Measurements from ENCODE around the gene ATF2.

The ATF2 gene, protein sequence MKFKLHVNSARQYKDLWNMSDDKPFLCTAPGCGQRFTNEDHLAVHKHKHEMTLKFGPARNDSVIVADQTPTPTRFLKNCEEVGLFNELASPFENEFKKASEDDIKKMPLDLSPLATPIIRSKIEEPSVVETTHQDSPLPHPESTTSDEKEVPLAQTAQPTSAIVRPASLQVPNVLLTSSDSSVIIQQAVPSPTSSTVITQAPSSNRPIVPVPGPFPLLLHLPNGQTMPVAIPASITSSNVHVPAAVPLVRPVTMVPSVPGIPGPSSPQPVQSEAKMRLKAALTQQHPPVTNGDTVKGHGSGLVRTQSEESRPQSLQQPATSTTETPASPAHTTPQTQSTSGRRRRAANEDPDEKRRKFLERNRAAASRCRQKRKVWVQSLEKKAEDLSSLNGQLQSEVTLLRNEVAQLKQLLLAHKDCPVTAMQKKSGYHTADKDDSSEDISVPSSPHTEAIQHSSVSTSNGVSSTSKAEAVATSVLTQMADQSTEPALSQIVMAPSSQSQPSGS

DNA sequence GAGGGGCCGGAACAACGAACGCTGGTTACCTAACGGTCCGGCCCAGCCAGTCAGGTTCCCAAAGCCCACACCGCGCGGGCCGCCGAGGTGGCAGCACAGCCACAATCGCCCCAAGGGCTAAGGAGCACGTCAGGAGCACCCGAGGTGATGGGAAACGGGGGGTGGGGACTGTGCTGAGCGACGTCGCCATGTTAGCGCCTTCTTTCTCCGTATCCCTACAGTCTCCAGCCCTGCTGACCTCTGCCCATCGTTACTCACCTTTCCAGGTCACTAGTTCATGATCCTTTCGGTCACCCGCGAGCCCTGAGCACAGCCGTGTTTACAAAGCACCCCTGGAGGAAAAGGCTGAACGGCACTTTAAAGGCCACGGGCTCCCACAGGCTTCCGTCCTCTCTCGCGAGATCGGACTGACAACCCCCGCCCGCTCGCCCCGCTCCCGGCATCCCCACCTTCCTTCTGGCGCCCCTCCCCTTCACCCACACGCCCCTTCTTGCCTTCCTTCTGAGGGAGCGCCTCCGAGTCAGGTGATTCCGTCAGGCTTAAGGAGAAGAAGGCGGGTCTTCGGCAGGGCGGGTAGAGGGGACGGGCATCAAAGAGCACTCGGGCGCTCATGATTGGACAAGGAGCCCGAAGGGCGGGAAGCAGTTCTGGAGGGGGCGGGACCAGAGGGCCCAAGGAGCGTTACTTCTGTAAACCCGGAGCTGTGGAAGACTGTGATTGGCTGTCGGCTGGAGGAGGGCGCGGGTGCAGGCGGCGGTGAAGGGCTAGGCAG lies at the start of gene ATF2:
Gene ATF2 (minus strand): TSS at position 412 of the 772 bp plus-strand sequence. CDS start 31,760 bp downstream, outside the sequence.
- DNase-seq: peak; percentile 99

DNA sequence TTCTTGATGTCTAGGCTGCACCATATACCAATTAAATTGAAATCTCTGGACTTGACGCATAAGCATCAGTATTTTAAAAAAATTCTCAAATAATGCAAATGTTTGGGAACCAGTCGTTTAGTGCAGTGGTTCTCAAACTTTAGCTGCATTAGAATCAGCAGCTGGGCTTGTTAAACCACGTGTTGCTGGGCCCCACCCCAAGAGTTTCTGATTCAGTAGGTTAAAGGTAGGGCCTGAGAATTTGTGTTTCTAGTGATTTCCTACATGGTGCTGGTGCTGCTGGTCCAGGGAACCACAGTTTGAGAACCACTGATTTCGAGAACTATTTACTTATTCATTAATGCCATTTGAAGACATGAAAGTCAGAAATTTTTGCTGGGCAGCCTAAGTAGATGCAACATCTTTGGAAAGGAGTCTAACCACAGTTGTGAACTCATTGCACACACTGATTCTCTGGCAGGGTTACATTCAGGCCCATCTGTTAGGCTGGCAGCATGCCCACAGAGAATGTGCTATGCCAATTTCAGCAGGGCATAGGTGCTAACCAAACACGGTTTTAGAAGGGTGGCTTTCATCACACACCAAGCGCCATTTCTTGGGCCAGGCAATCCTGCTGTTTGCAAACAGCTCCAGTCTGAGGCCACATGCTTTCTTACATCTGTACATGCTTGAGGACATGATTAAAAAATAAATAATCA lies 39.9 kb upstream of the ATF2 start:
- DNase-seq: no peak

DNA sequence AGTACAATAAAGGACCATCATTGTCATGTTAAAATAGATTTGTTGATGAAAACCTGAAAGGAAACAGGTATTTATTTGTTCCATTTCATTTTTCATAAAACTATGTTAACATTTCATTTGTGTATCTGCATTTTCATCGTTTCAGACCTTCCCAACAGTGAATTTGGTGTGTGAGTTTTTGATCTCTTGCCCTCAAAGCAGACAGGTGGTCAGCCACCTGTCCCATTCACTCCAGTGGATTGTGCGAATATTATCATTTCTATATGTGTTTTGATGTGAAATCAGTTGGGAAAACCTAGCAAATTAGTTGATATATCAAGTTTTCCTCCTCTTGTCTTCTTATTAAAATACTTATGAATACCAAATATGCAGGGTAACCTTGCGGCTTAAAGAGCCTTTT lies 38.9 kb upstream of the ATF2 start:
- no peak for DNase-seq

DNA sequence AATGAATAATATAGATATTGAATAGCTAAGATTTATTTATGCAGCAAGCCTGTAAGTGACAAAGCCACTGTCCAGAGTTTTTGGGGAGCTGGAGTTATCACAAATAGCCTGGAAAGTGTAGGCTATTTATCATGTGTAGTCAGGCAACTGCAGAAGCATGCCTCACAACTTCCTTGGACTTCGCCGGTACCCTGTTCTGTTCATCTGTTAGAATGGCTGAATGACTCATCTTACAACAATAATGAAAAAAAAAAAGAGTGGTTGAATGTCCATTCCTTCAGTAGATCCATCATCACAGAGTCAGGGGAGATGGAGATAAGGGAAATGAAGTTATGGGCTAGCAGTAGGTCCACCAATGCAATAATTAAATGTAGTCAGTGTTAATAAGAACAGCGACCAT lies 37.5 kb upstream of the ATF2 start:
- no peak for DNase-seq

DNA sequence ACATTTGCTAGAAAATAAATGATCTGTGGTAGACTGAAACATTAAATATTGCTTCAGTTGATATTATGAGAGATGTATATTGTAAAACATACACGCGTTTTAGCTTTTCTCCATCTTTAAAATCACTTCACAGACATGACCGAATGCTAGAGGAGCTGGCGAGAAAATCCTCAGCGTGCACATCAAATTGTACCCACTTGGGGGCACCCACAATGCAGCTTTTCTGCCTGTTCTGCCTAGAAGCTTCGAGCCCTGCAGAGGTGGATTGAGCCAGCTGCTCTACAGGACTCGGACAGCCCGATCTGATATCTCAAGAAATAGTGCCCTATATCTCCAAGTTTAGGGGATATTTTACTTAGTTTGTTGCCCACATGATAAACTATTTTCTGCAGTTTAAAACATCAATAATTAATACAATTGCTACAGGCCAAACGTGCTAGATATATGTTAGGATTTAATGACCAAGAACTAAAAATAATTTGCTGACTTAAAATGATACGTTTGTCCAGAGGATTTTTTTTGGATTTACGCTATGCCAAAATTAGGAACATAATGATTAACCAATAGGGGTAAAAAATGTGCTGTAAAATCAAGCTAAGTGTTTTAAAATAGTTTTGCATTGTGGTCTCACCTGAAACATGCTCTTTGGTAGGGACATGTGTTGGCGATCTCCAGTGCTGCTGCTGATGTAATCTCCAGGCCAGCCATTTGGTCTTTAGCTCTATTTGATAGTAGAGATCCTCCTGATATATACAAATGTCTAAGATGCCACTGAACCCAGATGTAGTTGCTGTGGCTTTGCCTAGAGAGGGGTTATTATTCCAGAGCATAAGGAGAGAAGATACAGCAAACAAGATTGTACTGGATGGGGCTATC lies 35.9 kb upstream of the ATF2 start:
- peak in 1 of 2 experiments; percentile 35 for DNase-seq

DNA sequence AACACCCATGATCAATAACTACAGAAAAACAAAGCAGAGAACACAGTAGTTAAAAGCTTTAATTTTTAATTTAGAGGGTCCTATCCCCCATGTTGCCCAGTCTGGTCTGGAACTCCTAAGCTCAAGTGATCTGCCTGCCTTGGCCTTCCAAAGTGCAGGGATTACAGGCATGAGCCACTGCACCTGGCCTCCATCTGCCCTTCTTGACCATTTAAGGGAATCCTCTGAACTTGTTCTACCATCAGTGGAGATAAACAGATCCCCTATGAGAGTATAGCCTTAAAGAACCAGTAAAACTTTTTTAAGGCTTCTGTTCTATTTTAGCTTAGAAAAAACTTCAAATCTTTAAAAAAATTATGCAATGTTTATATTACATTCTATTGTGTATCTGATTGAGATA lies 27.0 kb upstream of the ATF2 start:
- no peak for DNase-seq

DNA sequence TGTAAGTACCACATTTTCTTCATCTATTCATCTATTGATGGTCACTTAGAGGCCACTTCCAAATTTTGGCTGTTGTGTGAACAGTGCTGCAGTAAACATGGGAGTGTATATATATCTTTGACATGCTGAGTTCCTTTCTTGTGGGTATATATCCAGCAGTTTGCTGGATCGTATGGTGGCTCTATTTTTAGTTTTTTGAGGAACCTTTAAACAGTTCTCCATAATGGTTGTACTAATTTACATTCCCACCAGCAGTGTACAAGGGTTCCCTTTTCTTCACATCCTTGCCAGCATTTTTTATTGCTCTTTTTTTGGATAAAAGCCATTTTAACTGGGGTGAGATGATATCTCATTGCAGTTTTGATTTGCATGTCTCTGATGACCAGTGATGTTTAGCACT lies 20.8 kb upstream of the ATF2 start:
- DNase-seq: no peak

DNA sequence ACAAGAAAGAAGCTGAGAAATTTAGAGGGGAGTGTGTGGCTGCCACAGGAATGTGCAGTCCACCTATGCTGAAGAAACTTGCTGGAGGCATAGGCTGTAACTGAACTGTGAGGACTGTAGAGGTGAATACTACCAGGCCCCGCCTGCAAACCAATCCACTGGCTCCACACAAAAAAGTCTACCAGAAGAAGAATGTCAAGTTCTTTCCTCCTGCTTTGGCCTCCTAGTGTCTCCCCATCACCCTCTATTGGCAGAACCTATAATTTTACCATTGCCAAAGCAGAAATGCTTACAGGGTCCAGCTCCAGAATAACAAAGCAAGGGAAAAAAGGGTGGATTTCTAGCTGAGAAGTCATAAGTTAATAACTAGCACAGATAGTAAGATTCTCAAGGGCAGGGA lies 19.4 kb upstream of the ATF2 start:
- DNase-seq: peak in 1 of 2 experiments; percentile 32

DNA sequence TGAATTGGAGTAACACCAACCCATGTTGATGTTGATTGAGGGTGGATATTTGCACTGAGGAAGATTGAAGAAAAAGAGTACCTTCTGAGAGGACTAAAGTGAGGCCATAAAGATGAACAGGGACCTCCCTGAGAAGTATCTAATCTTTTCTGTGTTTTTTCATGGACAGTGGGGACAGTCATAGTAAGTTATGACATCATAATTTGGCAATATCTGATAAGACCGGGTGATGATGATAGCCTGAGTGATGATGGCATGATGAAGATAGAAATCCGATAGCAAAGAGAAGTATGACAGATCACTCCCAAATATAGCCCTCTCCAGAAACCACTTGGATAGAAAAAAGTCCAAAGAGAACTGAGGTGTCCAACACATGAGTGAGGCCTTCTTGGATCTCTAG lies 15.7 kb upstream of the ATF2 start:
- no peak for DNase-seq

DNA sequence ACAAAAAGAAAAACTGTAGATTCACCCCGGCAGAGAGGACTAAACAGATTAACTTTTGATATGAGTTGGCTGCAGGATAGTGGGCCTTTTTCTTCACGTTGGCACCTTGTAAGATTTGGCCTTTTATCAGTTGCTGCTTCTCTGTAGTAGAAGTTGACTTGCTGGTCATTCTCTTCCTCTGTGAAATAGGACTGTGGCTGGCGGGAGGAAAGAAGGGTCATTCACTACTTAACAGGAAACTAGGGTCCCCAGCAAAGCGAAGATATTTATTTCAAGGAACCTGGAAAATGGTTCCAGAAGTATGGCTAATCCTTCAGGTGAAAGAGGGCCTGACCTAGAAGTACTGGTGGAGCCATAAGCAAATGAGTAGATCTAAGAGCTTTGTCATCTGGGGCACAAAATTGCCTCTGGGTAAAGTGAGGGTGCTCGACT lies 13.9 kb upstream of the ATF2 start:
- no peak for DNase-seq

DNA sequence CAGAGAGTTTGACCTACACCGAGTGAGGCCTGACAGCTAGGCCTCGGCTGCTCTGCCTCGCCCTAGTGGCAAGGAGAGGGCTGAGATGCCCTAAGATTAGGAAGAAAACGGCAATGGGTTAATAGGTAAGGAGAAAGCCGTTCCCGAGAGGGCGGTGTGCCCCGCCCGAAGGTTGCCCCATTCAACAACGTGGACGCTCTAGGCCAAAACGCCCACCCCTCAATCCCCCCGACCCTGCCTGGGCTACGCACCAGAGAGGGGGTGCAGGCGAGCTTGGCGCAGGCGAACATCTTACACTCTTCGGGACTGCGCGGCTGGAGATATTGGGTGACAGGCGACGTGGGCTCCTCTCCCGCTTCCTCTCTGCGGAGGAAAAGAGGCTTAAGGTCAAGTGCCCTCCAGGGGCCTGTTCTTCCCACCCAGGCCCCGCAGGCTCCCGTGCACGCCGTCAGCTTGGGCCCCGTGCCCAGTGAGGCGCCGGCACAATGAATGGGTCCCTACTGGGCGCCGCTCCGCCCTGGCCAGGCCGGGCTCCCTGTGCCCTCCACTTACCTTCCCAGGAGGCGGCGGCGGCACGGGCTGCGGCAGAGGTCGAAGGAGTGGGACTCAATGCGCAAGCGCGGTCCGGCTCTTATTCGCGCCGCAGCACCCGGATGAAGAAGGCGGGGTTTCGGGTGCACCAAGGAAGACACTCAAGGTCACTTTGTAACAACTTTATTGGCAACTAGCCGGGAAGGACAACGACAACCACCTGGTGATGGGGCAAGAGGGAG lies 13.3 kb upstream of the ATF2 start, which contains the start of gene ATP5MC3:
Gene ATP5MC3 (minus strand): TSS at position 607 of the 773 bp plus-strand sequence. CDS start 317 bp downstream, at position 290.
- peak; percentile 87 to 90 for DNase-seq

DNA sequence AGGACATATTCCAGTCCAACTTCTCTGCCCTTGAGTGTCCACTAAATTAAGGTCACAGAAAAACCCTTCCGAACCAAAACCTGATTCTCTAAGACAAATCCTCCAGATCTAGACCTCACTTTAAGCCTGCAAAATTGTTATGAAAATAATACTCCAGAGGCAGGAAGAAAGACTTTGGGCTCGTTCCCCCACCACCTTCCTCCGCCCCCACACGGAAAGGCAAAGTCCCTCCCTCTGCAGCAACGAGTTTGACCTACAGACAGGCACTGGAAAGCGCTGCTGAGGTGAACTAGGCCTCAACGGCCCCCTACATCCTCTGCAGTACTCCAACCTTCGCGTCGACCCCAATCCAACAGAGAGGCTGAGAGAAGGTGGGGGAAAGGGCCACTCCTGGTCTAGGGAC lies 12.7 kb upstream of the ATF2 start:
- DNase-seq: peak in 1 of 2 experiments; percentile 48

DNA sequence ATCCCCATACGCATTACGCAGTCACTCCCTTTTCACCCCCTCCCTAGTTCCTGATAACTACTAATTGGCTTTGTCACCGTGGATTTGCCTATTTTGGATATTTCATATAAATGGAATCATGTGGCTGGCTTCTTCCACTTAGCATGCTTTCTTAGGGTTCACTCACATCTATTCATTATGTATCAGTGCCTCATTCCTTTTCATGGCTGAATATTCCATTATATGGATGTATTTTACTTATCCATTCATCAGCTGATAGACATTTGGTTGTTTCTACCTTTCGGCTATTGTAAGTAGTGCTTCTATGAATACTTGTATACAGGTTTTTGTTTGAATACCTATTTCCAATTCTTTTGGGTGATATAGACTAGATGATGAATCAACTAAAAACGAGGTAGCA lies 8.6 kb upstream of the ATF2 start:
- no peak for DNase-seq

DNA sequence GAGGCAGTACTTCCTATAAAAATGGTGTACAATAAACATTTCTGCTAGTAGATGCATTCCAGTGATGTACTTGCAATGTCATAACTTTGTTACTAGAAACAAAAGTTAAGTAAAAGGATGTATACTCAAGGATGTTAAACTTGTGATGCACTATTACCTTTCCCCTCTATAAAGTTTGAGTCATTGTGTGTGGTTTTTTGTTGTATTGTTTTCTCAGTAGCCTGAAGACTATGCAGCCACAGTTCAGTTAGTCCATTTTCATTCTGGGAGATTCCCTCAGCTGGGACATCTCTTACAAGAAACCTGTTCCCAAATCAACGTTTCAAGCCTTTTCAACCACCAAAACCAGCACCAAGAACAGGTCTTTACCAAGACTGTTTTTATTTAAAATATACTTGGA lies 7.9 kb upstream of the ATF2 start:
- DNase-seq: no peak

DNA sequence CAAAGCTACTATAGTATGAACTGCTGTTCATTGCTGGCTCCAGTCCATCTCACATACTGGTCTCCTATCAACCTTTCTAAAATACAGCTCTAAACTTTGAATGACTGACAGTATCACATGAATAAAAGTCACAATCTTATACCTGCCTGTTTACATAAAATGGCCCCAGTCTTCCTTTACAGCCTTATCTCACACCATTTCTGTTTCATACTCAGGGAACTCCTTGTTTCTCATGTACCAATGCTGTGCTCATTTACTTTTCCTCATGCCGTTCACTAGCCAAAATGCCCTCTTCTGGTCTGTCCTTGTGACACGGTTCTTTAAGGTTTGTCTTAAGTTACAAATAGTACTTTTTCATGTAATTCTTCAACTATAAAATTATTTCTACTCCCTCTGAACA lies 7.3 kb upstream of the ATF2 start:
- no peak for DNase-seq

DNA sequence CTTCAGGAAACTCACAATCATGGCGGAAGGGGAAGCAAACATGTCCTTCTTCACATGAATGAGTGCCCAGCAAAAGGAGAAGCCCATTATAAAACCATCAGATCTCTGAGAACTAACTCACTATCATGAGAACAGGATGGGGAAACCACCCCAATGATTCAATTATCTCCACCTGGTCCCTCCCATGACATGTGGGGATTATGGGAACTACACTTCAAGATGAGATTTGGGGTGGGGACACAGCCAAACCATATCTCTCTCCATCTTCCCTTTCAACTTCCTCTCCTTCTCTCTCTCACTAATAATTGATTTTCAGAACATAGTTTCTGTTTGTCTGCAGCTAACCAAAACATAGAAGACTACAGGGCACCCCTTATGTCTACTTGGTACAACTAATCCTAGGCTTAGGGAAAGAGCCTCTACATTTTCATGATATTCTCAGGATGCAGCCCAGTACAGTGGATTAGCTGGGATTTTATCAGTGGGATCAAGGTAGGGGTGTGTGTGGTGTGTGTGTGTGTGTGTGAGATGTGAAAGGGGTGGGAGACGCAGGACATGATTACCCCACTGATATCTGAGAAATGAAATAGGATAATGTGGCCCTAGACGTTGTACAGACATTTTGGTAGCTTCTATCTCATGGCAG lies 2.8 kb upstream of the ATF2 start:
- DNase-seq: no peak

DNA sequence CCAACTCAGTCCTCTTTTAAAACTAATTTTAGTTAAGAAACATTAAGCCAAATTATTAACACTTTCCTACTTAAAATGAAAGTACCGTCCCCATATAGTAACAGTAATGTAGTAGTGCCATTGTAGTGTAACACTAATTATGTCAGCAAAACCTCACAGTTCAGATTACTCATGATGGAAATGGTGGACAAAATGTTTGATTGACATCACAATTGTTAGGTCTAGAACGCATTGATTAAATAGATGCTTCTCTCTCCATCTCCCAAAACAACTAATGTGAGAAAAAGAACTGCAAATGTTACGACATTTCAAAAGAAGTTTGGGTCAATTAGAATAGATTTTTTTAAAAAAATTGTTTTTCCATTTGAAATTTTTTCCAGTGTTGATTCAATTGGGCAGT lies 1.2 kb upstream of the ATF2 start:
- DNase-seq: no peak

DNA sequence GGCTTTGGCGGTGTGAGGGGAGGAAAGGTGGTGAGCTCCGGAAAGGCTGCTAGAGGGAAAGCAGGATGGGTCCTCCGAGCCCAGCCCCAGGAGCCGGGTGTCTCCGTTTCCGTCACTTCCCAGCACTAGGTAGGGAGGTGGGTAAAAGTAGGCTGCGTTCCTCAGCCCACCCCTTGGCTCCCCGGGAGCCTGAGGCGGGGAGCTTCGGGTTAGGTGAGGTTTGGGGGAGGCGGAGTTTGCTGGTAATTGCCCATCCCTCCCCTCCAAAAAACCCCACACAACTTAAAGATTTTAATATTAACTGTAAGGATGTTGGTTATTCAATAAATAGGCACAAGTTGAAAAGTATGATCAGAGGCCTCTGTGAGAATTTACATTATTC lies 552 bp upstream of the ATF2 start:
- DNase-seq: no peak

DNA sequence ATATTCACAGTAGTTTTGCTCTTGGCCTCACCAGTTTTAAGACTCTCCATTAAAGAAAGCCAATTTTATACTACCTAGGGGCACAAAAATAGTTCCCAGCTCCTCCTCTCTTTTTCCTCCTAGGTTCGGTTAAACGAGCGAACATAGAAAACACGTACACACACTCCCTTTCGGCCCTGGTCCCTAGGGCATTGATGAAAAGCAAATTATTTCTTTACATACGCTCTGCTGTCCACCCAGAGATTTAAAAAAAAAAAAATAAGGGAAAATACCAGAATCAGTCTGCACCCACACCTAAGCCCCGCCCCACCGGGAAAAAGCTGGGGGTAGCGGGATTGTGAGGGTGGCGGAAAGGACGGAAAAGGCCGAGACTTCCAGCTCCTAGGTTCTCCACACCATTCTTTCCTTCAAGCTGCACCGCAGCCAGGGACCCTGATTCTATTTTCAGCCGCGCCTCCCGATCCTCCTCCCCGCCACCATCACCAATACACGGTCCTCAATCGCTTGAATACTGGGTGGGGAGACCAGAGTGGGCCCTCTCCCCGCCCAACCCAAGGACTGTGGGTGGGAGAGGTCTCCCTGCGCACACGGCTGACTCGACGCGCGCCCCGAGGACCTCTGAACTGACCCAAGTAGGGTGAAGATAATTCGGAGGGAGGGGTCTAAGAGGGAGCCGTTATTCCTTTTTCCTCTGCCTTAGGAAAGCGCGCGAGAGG lies 769 bp downstream of the ATF2 start:
- DNase-seq: peak in 1 of 2 experiments; percentile 39

DNA sequence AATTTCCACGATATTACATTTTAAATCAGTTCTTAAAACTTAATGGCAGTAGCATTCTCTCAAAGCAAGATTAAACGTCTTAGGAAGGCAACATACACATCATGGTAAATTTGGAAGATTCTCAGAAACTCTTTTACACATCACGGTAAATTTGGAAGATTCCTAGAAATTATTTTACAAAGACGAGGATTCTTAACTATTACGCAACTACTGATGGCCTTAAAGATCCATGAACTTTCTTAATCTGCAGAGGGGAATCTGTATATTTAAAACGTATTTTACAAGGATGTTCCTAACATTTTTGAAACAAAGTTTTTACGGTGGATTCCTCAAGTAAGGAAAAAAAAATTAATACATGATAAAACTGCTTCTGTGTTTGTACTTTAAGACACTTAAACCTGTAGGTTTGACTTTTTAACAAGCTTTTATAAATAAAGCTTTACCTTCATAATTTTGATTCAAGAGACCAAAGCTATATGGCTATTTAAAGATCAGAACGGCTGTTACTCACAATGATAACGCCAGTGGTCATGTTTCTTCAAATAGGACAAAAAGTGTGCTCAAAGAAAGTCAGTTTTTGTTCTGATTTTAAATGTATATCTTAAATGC lies 1.7 kb downstream of the ATF2 start:
- no peak for DNase-seq
